T-cell (primary cell): ENCODE results near the gene SNRPA. TPM values are rescaled to one million over a fixed set of nuclear protein-coding genes. Genes with fewer than 3 reads are reported as not detected.

Experiments used
- ATAC-seq, 4 experiments: fragments of 200-7000 bp in 3 of 4; fragments of 150-1000 bp in 1 of 4; cut with Tn5 transposase; replicated peaks in 1 of 4; 1 replicate in 3 of 4; 2 replicates in 1 of 4; pipeline ENCODE4 v1.10.0; 2021; ENCODE audit warnings: moderate library complexity in 3 of 4, mild to moderate bottlenecking in 2 of 4, moderate number of reproducible peaks in 1 of 4
- CTCF ChIA-PET, 2 donors: fragments of 300-600 bp; sonication (Branson Sonifier 250); formaldehyde crosslinking; loops; one replicate each; lab custom pipeline; 2022; ENCODE audit warnings: antibody characterized with exemption in 2 of 2; lab: Charles Lee
- POLR2A ChIA-PET, 2 donors: fragments of 300-600 bp; sonication (Branson Sonifier 250); formaldehyde crosslinking; loops; one replicate each; lab custom pipeline; 2022; ENCODE audit warnings: antibody characterized with exemption in 2 of 2; lab: Charles Lee
- DNase-seq, 35 experiments: peaks; one replicate each; pipeline versions ENCODE4 v3.0.0 to v3.0.0-alpha.2; 2013 to 2023
- H3K27ac ChIP-seq: one replicate; pipeline ENCODE4 v1.5.1; 2013; ENCODE audit warnings: low read length
- H3K27me3 ChIP-seq, 2 experiments: replicated peaks in 1 of 2; 1 replicate in 1 of 2; 2 replicates in 1 of 2; pipeline versions ENCODE4 v1.6.1 to v1.7.0; 2013; ENCODE audit warnings: low read length in 1 of 2, mixed read lengths in 1 of 2; ENCODE audit not compliant: control insufficient read depth in 2 of 2, insufficient read depth in 2 of 2; ENCODE audit errors: extremely low read depth in 1 of 2
- H3K36me3 ChIP-seq, 2 donors: 1 replicate in 1 of 2; 2 replicates in 1 of 2; pipeline versions ENCODE4 v1.6.1 to v1.7.0; 2013; ENCODE audit warnings: low read length in 1 of 2; ENCODE audit not compliant: control insufficient read depth in 2 of 2, insufficient read depth in 1 of 2; ENCODE audit errors: extremely low read depth in 1 of 2
- H3K4me1 ChIP-seq, 2 experiments: 1 replicate in 1 of 2; 2 replicates in 1 of 2; pipeline versions ENCODE4 v1.6.1 to v1.7.0; 2013; ENCODE audit warnings: low read length in 2 of 2, mixed read lengths in 1 of 2; ENCODE audit not compliant: insufficient read depth in 2 of 2, control insufficient read depth in 1 of 2; ENCODE audit errors: extremely low read depth in 1 of 2
- H3K4me3 ChIP-seq, 2 donors: 1 replicate in 1 of 2; 2 replicates in 1 of 2; pipeline versions ENCODE4 v1.5.1 to v1.7.0; 2013; ENCODE audit warnings: mild to moderate bottlenecking in 2 of 2, low read length in 1 of 2, moderate library complexity in 1 of 2; ENCODE audit not compliant: control insufficient read depth in 1 of 2; ENCODE audit errors: extremely low read depth in 1 of 2
- H3K9me3 ChIP-seq: 2 replicates; pipeline ENCODE4 v1.7.0; 2013
- H3K27ac Mint-ChIP-seq, 2 donors: one replicate each; pipeline ENCODE4 v1.8.0; 2020 to 2021; ENCODE audit warnings: mild to moderate bottlenecking in 2 of 2, mixed read lengths in 2 of 2
- H3K27me3 Mint-ChIP-seq, 2 donors: one replicate each; pipeline ENCODE4 v1.8.0; 2021 to 2022; ENCODE audit warnings: mixed read lengths in 2 of 2
- H3K36me3 Mint-ChIP-seq: one replicate; pipeline ENCODE4 v1.8.0; 2021; ENCODE audit warnings: mixed read lengths
- H3K4me1 Mint-ChIP-seq, 3 donors: one replicate each; pipeline ENCODE4 v1.8.0; 2020 to 2022; ENCODE audit warnings: mixed read lengths in 3 of 3, mild to moderate bottlenecking in 1 of 3
- H3K4me3 Mint-ChIP-seq, 3 donors: one replicate each; pipeline ENCODE4 v1.8.0; 2020 to 2022; ENCODE audit warnings: mild to moderate bottlenecking in 3 of 3, mixed read lengths in 3 of 3, moderate library complexity in 3 of 3
- H3K9me3 Mint-ChIP-seq, 3 donors: one replicate each; pipeline ENCODE4 v1.8.0; 2020 to 2022; ENCODE audit warnings: mixed read lengths in 3 of 3
- WGBS: methylation state at CpG from one replicate; pipeline ENCODE4 v1.1.5; 2013; ENCODE audit warnings: missing lambda C conversion rate; ENCODE audit not compliant: insufficient coverage; 5-methylcytosine and 5-hydroxymethylcytosine counted together
- total RNA-seq, 35 experiments: library from RNA in 6 of 35; stranded (reverse) in 6 of 35; fragments of 120-200 nt in 1 of 35; gene quantifications; one replicate each; pipeline versions ENCODE4 v1.2.1 to v1.2.4 and lab custom pipeline; 2013 to 2026

SNRPA gene
- total RNA-seq, 5 donors from 2014 or later (not counting 1 experiment from before 2014, with no cell fraction given), result 65.2 to 101 (median 79.1) TPM

- peaks cover 30 to 64% of the 10 kb centered on the region in 2 experiments for H3K4me1 ChIP-seq
- no peak overlapping the region for H3K4me3 ChIP-seq
- POLR2A ChIA-PET, result no interaction called here
- Mint-ChIP-seq H3K4me1 (peaks cover 67 to 80% (median 80%) of the 10 kb centered on the region in 3 donors), H3K36me3 (peaks cover 19% of the 10 kb centered on the region), H3K4me3 (peak overlapping the region; percentile 41 to 90 (median 80)), H3K9me3 (no peaks in the 10 kb centered on the region), H3K27me3 (no peaks in the 10 kb centered on the region), H3K27ac (no peak overlapping the region)
- H3K27me3 ChIP-seq, result no peaks in the 10 kb centered on the region
- no peaks in the 10 kb centered on the region for H3K9me3 ChIP-seq
- peaks cover 0 to 5% of the 10 kb centered on the region in 2 donors for H3K36me3 ChIP-seq
- DNase-seq (no peak), ATAC-seq (no peak)
- CTCF ChIA-PET, result no interaction called here
- H3K27ac ChIP-seq, result no peak overlapping the region
- 90% methylated on average over 3 of the region's 7 CpGs for WGBS
These were observed 31.5 kb upstream of the SNRPA start for GRCh38 chr19:40719414-40719894.

GRCh38 chr19:40721140-40721486 is 29.9 kb upstream of the SNRPA start:
- Mint-ChIP-seq H3K4me1 (peaks cover 51 to 64% (median 64%) of the 10 kb centered on the region in 3 donors), H3K9me3 (no peaks in the 10 kb centered on the region), H3K4me3 (peak overlapping the region in 1 of 3 donors; percentile 80), H3K27me3 (no peaks in the 10 kb centered on the region), H3K36me3 (peaks cover 25% of the 10 kb centered on the region), H3K27ac (no peak overlapping the region)
- no peak for ATAC-seq
- ChIA-PET POLR2A (no interaction called here), CTCF (interaction anchor here in 1 of 2 donors (1.3 kb wide), 1 partner anchor 57 kb away, joined by 3 read pairs; the partner anchor contains the start of gene RAB4B)
- no peaks in the 10 kb centered on the region for H3K9me3 ChIP-seq
- no peak overlapping the region for H3K27ac ChIP-seq
- DNase-seq, result no peak
- H3K4me3 ChIP-seq, result no peak overlapping the region
- no peaks in the 10 kb centered on the region for H3K27me3 ChIP-seq
- WGBS, result 83% methylated on average over 2 of the region's 6 CpGs
- H3K36me3 ChIP-seq, result peaks cover 5 to 7% of the 10 kb centered on the region in 2 donors
- peaks cover 19 to 49% of the 10 kb centered on the region in 2 experiments for H3K4me1 ChIP-seq

- peaks cover 45 to 59% (median 57%) of the 10 kb centered on the region in 3 donors for H3K4me1 Mint-ChIP-seq
- H3K9me3 Mint-ChIP-seq, result no peaks in the 10 kb centered on the region
- CTCF ChIA-PET, result interaction anchor here in 1 of 2 donors (0.5 to 1.3 kb wide), 2 partner anchors 56 to 633 kb away, joined by 3 read pairs; partner anchors contain the start of gene RAB4B
- H3K27me3 Mint-ChIP-seq, result no peaks in the 10 kb centered on the region
- H3K36me3 Mint-ChIP-seq, result peaks cover 31% of the 10 kb centered on the region
- no peak overlapping the region for H3K27ac Mint-ChIP-seq
- no peak for ATAC-seq
- no peaks in the 10 kb centered on the region for H3K27me3 ChIP-seq
- WGBS, result no CpG with 5 or more reads among the region's 9 CpGs
- no peak overlapping the region for H3K4me3 Mint-ChIP-seq
- no peak for DNase-seq
- no peaks in the 10 kb centered on the region for H3K9me3 ChIP-seq
- POLR2A ChIA-PET, result no interaction called here
- H3K27ac ChIP-seq, result no peak overlapping the region
- peaks cover 5 to 14% of the 10 kb centered on the region in 2 donors for H3K36me3 ChIP-seq
- no peak overlapping the region for H3K4me3 ChIP-seq
- peaks cover 16 to 44% of the 10 kb centered on the region in 2 experiments for H3K4me1 ChIP-seq
These were observed 28.9 kb upstream of the SNRPA start for GRCh38 chr19:40721936-40722661.

GRCh38 chr19:40723661-40724254 is 27.2 kb upstream of the SNRPA start:
- Mint-ChIP-seq H3K36me3 (peaks cover 40% of the 10 kb centered on the region), H3K27ac (no peak overlapping the region), H3K4me3 (no peak overlapping the region), H3K9me3 (no peaks in the 10 kb centered on the region), H3K27me3 (no peaks in the 10 kb centered on the region), H3K4me1 (peaks cover 33 to 50% (median 44%) of the 10 kb centered on the region in 3 donors)
- H3K36me3 ChIP-seq, result peaks cover 5 to 21% of the 10 kb centered on the region in 2 donors
- ChIA-PET POLR2A (no interaction called here), CTCF (no interaction called here)
- no peak overlapping the region for H3K27ac ChIP-seq
- DNase-seq (no peak), ATAC-seq (no peak)
- H3K4me1 ChIP-seq, result peaks cover 3 to 27% of the 10 kb centered on the region in 2 experiments
- no peak overlapping the region for H3K4me3 ChIP-seq
- H3K9me3 ChIP-seq, result no peaks in the 10 kb centered on the region
- no peaks in the 10 kb centered on the region for H3K27me3 ChIP-seq
- WGBS, result no CpG with 5 or more reads among the region's 5 CpGs

- Mint-ChIP-seq H3K36me3 (peaks cover 43% of the 10 kb centered on the region), H3K4me3 (no peak overlapping the region), H3K4me1 (peaks cover 28 to 44% (median 39%) of the 10 kb centered on the region in 3 donors), H3K9me3 (no peaks in the 10 kb centered on the region), H3K27ac (no peak overlapping the region), H3K27me3 (no peaks in the 10 kb centered on the region)
- no peaks in the 10 kb centered on the region for H3K27me3 ChIP-seq
- POLR2A ChIA-PET, result interaction anchor here in 1 of 2 donors (0.7 kb wide), 1 partner anchor 422 kb away, joined by 10 read pairs; no protein-coding TSS in a partner anchor
- H3K27ac ChIP-seq, result no peak overlapping the region
- peaks cover 3 to 22% of the 10 kb centered on the region in 2 experiments for H3K4me1 ChIP-seq
- CTCF ChIA-PET, result interaction anchor here in 1 of 2 donors (0.8 kb wide), 1 partner anchor 54 kb away, joined by 5 read pairs; no protein-coding TSS in a partner anchor
- H3K36me3 ChIP-seq, result peaks cover 5 to 24% of the 10 kb centered on the region in 2 donors
- no peaks in the 10 kb centered on the region for H3K9me3 ChIP-seq
- ATAC-seq (no peak), DNase-seq (no peak)
- no peak overlapping the region for H3K4me3 ChIP-seq
- 60% methylated on average over 2 of the region's 4 CpGs for WGBS
These were observed 26.7 kb upstream of the SNRPA start for GRCh38 chr19:40724315-40724714.

GRCh38 chr19:40724855-40725254 is 26.1 kb upstream of the SNRPA start:
- 69% methylated on average over 2 of the region's 3 CpGs for WGBS
- Histone ChIP-seq H3K36me3 (peaks cover 5 to 24% of the 10 kb centered on the region in 2 donors), H3K4me3 (no peak overlapping the region), H3K9me3 (no peaks in the 10 kb centered on the region), H3K27ac (no peak overlapping the region), H3K4me1 (peaks cover 0 to 18% of the 10 kb centered on the region in 2 experiments), H3K27me3 (no peaks in the 10 kb centered on the region)
- no peaks in the 10 kb centered on the region for H3K9me3 Mint-ChIP-seq
- no peak overlapping the region for H3K4me3 Mint-ChIP-seq
- no peak overlapping the region for H3K27ac Mint-ChIP-seq
- ATAC-seq, result no peak
- no peak for DNase-seq
- ChIA-PET POLR2A (interaction anchor here in 1 of 2 donors (0.7 kb wide), 1 partner anchor 422 kb away, joined by 10 read pairs; no protein-coding TSS in a partner anchor), CTCF (interaction anchor here in 1 of 2 donors (0.8 kb wide), 1 partner anchor 54 kb away, joined by 5 read pairs; no protein-coding TSS in a partner anchor)
- H3K4me1 Mint-ChIP-seq, result peaks cover 23 to 39% (median 33%) of the 10 kb centered on the region in 3 donors
- H3K27me3 Mint-ChIP-seq, result no peaks in the 10 kb centered on the region
- H3K36me3 Mint-ChIP-seq, result peaks cover 43% of the 10 kb centered on the region
